Esophagus muscularis mucosa (tissue), 4 donors: Measurements from ENCODE around the gene ZC3H18.

Source experiments
- EP300 ChIP-seq: sonication (generic); formaldehyde crosslinking; IDR thresholded peaks from one replicate; pipeline ENCODE4 v1.6.1; 2017; ENCODE audit warnings: antibody characterized with exemption
- POLR2A ChIP-seq: fragments of 450-650 bp; IDR thresholded peaks from one replicate; pipeline ENCODE4 v1.6.1; 2017; ENCODE audit warnings: antibody characterized with exemption, moderate library complexity, mild to moderate bottlenecking, low read depth
- POLR2AphosphoS5 ChIP-seq, 2 donors: sonication (generic); formaldehyde crosslinking; IDR thresholded peaks; one replicate each; pipeline ENCODE4 v1.6.1; 2017; ENCODE audit warnings: antibody characterized with exemption in 2 of 2
- TF ChIP-seq, protein P1 (sequence below), 3 experiments: fragments of 200-600 bp in 2 of 3; fragments of 450-650 bp in 1 of 3; sonication (generic) in 2 of 3; IDR thresholded peaks; one replicate each; pipeline ENCODE4 v1.5.1; 2017 to 2019; ENCODE audit warnings: antibody characterized with exemption in 3 of 3, mild to moderate bottlenecking in 2 of 3, moderate library complexity in 1 of 3

GRCh38 chr16:88530858-88531203 is 39.4 kb upstream of the ZC3H18 start:
- TF ChIP-seq, protein P1, sequence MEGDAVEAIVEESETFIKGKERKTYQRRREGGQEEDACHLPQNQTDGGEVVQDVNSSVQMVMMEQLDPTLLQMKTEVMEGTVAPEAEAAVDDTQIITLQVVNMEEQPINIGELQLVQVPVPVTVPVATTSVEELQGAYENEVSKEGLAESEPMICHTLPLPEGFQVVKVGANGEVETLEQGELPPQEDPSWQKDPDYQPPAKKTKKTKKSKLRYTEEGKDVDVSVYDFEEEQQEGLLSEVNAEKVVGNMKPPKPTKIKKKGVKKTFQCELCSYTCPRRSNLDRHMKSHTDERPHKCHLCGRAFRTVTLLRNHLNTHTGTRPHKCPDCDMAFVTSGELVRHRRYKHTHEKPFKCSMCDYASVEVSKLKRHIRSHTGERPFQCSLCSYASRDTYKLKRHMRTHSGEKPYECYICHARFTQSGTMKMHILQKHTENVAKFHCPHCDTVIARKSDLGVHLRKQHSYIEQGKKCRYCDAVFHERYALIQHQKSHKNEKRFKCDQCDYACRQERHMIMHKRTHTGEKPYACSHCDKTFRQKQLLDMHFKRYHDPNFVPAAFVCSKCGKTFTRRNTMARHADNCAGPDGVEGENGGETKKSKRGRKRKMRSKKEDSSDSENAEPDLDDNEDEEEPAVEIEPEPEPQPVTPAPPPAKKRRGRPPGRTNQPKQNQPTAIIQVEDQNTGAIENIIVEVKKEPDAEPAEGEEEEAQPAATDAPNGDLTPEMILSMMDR (IDR thresholded peaks at IDR 0.05) = no peak
- TF ChIP-seq POLR2A (no peak), POLR2AphosphoS5 (IDR thresholded peaks at IDR 0.05) (no peak), EP300 (no peak)
